GM12801 (cell line): ENCODE measurements around the gene HNRNPH1.

Experiments
- TF ChIP-seq, protein P1 (sequence below): IDR thresholded peaks from one replicate; pipeline ENCODE4 v1.5.1; 2011; ENCODE audit warnings: control low read depth; ENCODE audit not compliant: insufficient read length; ENCODE audit errors: extremely low read depth

The HNRNPH1 gene

GRCh38 chr5:179599973-179600372 lies 23.5 kb downstream of the HNRNPH1 start:
- TF ChIP-seq, protein P1, sequence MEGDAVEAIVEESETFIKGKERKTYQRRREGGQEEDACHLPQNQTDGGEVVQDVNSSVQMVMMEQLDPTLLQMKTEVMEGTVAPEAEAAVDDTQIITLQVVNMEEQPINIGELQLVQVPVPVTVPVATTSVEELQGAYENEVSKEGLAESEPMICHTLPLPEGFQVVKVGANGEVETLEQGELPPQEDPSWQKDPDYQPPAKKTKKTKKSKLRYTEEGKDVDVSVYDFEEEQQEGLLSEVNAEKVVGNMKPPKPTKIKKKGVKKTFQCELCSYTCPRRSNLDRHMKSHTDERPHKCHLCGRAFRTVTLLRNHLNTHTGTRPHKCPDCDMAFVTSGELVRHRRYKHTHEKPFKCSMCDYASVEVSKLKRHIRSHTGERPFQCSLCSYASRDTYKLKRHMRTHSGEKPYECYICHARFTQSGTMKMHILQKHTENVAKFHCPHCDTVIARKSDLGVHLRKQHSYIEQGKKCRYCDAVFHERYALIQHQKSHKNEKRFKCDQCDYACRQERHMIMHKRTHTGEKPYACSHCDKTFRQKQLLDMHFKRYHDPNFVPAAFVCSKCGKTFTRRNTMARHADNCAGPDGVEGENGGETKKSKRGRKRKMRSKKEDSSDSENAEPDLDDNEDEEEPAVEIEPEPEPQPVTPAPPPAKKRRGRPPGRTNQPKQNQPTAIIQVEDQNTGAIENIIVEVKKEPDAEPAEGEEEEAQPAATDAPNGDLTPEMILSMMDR, result no peak

DNA sequence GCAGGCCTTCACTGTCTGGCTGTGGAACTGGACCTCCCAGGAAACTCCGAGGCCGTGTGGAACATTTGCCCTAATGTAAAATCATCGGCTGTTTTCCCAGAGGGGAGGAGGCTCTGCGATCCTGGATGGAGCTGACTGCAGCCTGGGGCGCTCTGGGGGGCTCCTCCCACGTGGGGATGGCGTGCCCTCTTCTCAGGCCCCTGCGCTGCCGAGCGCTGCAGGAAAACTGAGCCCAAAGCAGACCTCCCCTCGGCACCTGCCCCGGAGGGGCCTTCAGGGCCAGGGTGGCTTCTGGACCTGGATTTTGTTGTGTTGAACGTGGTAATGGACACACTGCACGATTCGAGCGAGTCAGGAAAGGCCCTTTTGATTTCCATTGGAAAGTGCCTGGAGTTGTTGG lies 23.9 kb downstream of the HNRNPH1 start:
- TF ChIP-seq, protein P1, result no peak

DNA sequence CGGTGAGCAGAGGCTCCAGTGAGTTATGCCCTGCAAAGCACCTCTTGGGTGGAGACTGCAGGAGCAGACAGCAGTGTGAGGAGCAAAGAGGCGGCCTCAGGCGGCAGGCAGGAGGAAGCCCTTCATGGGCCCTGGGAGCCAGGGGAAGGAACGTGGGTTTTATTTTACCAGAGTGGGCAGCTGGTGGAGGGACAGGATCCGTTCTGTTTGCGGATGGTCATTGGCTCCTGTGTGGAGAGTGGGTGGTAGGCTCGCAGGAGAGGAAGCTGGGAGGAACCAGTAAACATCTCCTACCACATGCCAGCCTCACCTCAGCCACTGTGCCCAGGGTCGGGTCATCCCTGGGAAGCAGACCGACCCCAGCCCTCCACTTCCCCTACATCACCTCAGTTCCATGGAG lies 24.4 kb downstream of the HNRNPH1 start:
- TF ChIP-seq, protein P1, result no peak

DNA sequence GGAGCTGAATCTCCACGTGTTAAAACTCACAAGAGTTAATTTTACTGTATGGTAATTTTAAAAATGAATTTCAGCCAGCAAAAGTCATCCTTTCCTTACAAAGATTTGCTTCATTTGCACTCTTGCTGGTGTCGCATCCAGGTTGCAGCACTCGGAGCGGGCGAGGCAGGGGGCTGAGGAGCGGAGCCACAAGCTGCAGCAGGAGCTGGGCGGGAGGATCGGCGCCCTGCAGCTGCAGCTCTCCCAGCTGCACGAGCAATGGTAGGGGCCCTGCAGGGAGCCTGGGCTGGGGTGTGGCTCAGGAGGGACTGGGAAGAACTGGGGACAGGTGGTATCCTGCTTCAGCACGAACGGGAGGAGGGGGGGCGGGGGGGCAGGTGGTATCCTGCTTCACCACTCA lies 27.1 kb downstream of the HNRNPH1 start:
- TF ChIP-seq, protein P1, result no peak

- TF ChIP-seq, protein P1, result no peak
Measured at GRCh38 chr5:179595916-179596315, 27.6 kb downstream of the HNRNPH1 start.

- TF ChIP-seq, protein P1, result no peak
Measured at GRCh38 chr5:179588166-179588565, 35.3 kb downstream of the HNRNPH1 start.

- TF ChIP-seq, protein P1, result no peak
Measured at GRCh38 chr5:179585941-179586401, 37.5 kb downstream of the HNRNPH1 start.

- TF ChIP-seq, protein P1, result no peak
Measured at GRCh38 chr5:179577286-179577960, 46.0 kb downstream of the HNRNPH1 start.
